ENCODE measurements around the gene WHRN.

DNA sequence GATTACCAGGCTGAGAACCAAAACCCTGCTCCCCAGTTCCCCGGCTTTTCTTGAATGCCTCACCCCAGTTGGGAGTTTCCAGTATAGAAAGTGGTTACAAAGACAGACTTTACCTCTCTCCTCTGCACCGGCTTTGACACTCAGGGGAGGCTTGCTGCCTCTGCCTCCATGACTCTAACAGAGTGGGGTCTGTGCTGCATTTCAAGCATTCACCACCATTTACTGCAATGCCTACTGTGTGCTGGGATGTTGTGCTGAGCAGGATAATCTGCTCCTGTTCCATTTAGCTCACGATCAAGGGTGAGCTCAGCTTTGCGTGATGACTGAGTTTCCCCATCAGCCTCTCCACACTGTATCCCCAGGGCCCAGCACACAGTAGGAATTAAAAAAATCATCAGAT, 77.6 kb downstream of the WHRN start:
- TF ChIP-seq, protein P1, sequence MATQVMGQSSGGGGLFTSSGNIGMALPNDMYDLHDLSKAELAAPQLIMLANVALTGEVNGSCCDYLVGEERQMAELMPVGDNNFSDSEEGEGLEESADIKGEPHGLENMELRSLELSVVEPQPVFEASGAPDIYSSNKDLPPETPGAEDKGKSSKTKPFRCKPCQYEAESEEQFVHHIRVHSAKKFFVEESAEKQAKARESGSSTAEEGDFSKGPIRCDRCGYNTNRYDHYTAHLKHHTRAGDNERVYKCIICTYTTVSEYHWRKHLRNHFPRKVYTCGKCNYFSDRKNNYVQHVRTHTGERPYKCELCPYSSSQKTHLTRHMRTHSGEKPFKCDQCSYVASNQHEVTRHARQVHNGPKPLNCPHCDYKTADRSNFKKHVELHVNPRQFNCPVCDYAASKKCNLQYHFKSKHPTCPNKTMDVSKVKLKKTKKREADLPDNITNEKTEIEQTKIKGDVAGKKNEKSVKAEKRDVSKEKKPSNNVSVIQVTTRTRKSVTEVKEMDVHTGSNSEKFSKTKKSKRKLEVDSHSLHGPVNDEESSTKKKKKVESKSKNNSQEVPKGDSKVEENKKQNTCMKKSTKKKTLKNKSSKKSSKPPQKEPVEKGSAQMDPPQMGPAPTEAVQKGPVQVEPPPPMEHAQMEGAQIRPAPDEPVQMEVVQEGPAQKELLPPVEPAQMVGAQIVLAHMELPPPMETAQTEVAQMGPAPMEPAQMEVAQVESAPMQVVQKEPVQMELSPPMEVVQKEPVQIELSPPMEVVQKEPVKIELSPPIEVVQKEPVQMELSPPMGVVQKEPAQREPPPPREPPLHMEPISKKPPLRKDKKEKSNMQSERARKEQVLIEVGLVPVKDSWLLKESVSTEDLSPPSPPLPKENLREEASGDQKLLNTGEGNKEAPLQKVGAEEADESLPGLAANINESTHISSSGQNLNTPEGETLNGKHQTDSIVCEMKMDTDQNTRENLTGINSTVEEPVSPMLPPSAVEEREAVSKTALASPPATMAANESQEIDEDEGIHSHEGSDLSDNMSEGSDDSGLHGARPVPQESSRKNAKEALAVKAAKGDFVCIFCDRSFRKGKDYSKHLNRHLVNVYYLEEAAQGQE (IDR thresholded peaks at IDR 0.05; ENCODE audit: borderline replicate concordance): no peak
- TF ChIP-seq, protein P2, sequence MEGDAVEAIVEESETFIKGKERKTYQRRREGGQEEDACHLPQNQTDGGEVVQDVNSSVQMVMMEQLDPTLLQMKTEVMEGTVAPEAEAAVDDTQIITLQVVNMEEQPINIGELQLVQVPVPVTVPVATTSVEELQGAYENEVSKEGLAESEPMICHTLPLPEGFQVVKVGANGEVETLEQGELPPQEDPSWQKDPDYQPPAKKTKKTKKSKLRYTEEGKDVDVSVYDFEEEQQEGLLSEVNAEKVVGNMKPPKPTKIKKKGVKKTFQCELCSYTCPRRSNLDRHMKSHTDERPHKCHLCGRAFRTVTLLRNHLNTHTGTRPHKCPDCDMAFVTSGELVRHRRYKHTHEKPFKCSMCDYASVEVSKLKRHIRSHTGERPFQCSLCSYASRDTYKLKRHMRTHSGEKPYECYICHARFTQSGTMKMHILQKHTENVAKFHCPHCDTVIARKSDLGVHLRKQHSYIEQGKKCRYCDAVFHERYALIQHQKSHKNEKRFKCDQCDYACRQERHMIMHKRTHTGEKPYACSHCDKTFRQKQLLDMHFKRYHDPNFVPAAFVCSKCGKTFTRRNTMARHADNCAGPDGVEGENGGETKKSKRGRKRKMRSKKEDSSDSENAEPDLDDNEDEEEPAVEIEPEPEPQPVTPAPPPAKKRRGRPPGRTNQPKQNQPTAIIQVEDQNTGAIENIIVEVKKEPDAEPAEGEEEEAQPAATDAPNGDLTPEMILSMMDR (IDR thresholded peaks at IDR 0.05; ENCODE audit: poor library complexity, severe bottlenecking): no peak
- TF ChIP-seq SMC3 (conservative IDR thresholded peaks at IDR 0.05; ENCODE audit: poor library complexity) (no peak), POLR2AphosphoS5 (IDR thresholded peaks at IDR 0.05) (no peak), EZH2 (IDR thresholded peaks at IDR 0.05; ENCODE audit: borderline replicate concordance, insufficient read depth, low read length, poor library complexity, severe bottlenecking) (no peak)

Data from neural cell (in vitro differentiated cells).